Subcutaneous preadipocyte (primary cell): Measurements from ENCODE around the gene FAM98C. TPM values are rescaled to one million over a fixed set of nuclear protein-coding genes. Genes with fewer than 3 reads are reported as not detected.

ENCODE experiments used
- total RNA-seq: library from RNA; depleted of rRNA; stranded (reverse); fragments of >200 nt; gene quantifications from 2 replicates; pipeline ENCODE4 v1.2.3, GENCODE V29; 2012

The FAM98C gene
- 8.8 and 9.6 TPM in 2 replicates for total RNA-seq

DNA sequence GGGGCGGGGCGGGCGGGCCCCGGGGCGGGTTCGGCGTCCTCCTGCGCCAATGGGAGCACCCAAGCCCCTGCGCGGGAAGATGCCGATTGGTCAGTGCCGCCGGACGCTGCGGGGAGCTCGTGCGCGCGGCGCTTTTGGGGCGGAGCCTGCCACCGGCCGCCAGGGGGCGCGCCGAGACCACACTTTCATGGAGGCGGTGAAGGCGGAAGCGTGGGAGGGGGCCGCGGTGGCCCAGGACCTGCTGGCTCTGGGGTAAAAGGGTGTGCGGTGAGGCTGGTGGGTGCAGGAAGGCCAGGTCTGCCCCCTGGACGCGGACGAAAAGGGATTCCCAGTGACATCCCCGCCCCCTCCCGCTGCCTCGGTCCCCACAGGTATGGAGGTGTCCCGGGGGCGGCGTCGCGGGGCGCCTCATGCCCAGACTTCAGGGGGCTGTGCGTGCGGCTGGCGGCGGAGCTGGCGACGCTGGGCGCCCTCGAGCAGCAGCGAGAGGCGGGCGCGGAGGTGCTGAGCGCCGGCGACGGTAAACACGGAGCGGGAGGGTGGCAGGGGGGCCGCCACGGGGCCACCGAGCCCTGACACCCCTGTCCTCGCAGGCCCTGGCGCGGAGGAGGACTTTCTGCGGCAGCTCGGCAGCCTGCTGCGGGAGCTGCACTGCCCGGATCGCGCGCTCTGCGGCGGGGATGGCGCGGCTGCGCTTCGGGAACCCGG, at the start of gene FAM98C:
Gene FAM98C, plus strand, starts transcription at position 127 of the 708 bp plus-strand sequence. Its CDS starts 61 bp downstream, at position 188.

GRCh38 chr19:38374332-38375097, 28.4 kb upstream of the FAM98C start, which contains the start of gene PSMD8:
Gene PSMD8 (plus strand): TSS chr19:38374571. CDS start chr19:38374602, 31 bp downstream.

GRCh38 chr19:38387550-38388348, 15.1 kb upstream of the FAM98C start, which contains the start of gene GGN:
Gene GGN (minus strand): TSS chr19:38388034. CDS start chr19:38387261, 773 bp downstream.

DNA sequence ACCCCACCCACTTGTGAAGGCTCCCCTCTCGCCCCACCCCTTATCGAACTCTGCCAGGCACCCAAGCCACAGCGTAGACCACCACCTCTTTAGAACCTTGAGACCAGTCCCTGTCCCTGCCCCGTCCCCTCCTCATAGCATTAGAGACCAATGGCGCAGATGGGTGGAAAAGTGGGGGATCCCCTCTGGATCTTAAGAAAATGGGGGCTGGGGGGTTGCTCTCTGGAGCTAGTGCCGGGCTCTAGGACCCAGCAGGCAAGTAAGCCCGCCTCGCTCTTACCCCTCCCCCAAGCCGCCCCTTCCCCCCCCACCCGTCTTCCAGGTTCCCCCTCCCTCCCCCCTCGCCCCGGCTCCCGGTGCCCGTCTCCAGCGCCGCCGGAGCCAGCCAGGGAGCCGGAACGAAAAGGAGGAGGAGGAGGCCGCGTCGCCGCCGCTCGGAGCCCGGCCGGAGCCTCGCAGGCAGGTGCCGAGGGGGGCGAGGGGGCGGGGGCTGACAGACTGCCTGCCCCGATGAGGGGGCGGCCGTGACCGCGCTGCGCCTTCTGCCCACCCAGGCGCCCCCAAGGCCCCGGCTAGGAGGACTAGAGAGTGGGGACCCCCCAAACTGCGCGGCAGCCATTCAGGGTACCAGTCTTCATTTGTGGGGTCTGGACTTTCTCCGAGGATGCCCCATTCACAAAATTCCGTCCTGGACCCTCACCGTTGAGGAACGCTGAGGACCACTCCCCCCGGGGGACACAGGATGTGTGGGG, 14.4 kb upstream of the FAM98C start, which contains the start of gene SPRED3:
Gene SPRED3, plus strand, starts transcription at position 349 of the 752 bp plus-strand sequence. CDS start 1,606 bp downstream, outside the sequence.

DNA sequence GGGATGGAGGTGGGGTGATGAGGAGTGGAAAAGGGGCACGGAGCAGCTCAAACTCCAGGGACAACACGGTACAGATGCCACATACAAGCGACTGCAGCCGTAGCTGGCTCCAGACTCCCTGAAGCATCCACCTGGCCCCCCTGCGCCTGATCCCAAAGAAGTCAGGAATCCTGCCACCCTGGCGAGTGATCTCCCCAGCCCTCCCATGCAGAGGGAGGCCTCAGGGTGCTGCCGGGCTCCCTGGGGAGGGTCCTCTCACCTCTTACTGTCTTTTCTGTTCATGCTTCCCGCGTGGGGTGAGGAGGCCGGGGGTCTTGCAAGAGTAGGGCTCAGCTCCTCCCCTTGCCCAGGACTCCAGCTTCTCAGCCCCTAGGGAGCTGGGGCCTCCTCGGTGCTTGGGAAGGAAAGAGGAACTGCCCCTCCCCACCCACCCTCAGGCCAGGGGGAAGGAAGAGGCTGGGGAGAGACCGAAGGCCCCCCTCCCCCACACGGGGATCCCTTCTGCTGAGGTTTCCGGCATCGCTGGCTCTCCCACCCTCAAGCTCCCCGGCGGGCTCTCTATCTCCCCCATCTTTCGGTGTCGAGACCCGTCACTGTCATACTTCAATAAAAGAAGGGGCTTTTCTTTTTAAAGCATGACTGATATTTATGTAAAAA, 23.0 kb downstream of the FAM98C start, which contains the start of gene RASGRP4:
Gene RASGRP4, minus strand, starts transcription at position 410 of the 657 bp plus-strand sequence. Its CDS starts 128 bp downstream, at position 282.

DNA sequence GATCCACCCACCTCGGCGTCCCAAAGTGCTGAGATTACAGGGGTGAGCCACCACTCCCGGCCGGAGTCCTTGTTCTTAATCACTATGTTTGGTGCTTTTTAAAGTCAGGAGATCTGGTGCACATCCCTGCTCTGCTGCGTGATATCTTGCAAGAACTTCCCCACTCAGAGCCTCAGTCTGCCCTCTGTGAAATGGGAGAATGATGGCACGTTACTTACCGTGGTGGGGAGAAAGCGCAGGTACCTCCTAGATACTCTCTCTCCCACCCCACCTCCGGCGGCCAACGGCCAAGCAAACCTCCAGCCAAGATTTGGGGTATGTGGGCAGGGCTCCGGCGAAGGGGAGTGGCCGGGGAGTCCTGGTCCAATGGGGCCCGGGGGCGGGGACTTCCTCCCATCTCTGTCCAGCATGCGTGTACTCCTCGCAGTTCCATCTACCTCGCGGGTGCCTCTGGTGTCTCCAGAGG, 30.4 kb downstream of the FAM98C start, which contains the start of gene RYR1:
Gene RYR1, plus strand, starts transcription at position 424 of the 466 bp plus-strand sequence. CDS start 139 bp downstream, outside the sequence.

Other genes with a start within 250 kb of the FAM98C start
- 0.73 and 2.7 TPM in 2 replicates for gene DPF1, start 178.9 kb upstream of the FAM98C start, total RNA-seq
- not detected in 2 replicates for gene PPP1R14A, start 146.7 kb upstream of the FAM98C start, total RNA-seq
- gene SPINT2, start 138.5 kb upstream of the FAM98C start, total RNA-seq, result not detected in 2 replicates
- not detected in 2 replicates for gene C19orf33, start 98.8 kb upstream of the FAM98C start, total RNA-seq
- 63.1 and 75.0 TPM in 2 replicates for gene YIF1B, start 87.1 kb upstream of the FAM98C start, total RNA-seq
- 0.73 and 1.4 TPM in 2 replicates for gene KCNK6, start 83.2 kb upstream of the FAM98C start, total RNA-seq
- gene CATSPERG, start 67.3 kb upstream of the FAM98C start, total RNA-seq, result 0.37 and 0.39 TPM in 2 replicates
- gene PSMD8, start 28.5 kb upstream of the FAM98C start, total RNA-seq, result 364 and 400 TPM in 2 replicates
- gene GGN, start 15.1 kb upstream of the FAM98C start, total RNA-seq, result 0.37 and 0.78 TPM in 2 replicates
- 2.9 and 4.3 TPM in 2 replicates for gene SPRED3, start 14.4 kb upstream of the FAM98C start, total RNA-seq
- not detected in 2 replicates for gene RASGRP4, start 23.1 kb downstream of the FAM98C start, total RNA-seq
- not detected in 2 replicates for gene RYR1, start 30.6 kb downstream of the FAM98C start, total RNA-seq
- under 0.01 TPM in 1 of 2 replicates, not detected in the other for gene MAP4K1, start 214.9 kb downstream of the FAM98C start, total RNA-seq
- 215 and 358 TPM in 2 replicates for gene EIF3K, start 216.1 kb downstream of the FAM98C start, total RNA-seq
- 109 and 160 TPM in 2 replicates for gene ACTN4, start 244.6 kb downstream of the FAM98C start, total RNA-seq